NK-92 (cell line): Measurements from ENCODE around the gene CASS4.

Source experiments
- DNase-seq: peaks from one replicate; lab custom pipeline; 2025; ENCODE audit not compliant: unreplicated experiment; lab: John Stamatoyannopoulos, UW

CASS4 gene

GRCh38 chr20:56504373-56505005, 92.4 kb downstream of the CASS4 start:
- DNase-seq: no peak

- no peak for DNase-seq
Measured at GRCh38 chr20:56506103-56506502, 94.0 kb downstream of the CASS4 start.
